Heart left ventricle (tissue), 16 donors: ENCODE results near the gene PEX10. TPM values are rescaled to one million over a fixed set of nuclear protein-coding genes. Genes with fewer than 3 reads are reported as not detected.

Experiments
- ATAC-seq, 4 donors: fragments of 200-7000 bp; cut with Tn5 transposase; one replicate each; pipeline ENCODE4 v1.9.1; 2020 to 2022; ENCODE audit warnings: moderate library complexity in 4 of 4, mild to moderate bottlenecking in 3 of 4, moderate number of reproducible peaks in 1 of 4
- DNase-seq, 5 donors: peaks; one replicate each; pipeline ENCODE4 v3.0.0-alpha.2; 2020
- H3K27ac ChIP-seq, 12 donors: fragments of 200-600 bp; sonication (generic) in 4 of 12; one replicate each; pipeline versions ENCODE4 v1.5.0 to v1.8.0; 2016 to 2022; ENCODE audit warnings: mild to moderate bottlenecking in 2 of 12
- H3K27me3 ChIP-seq, 9 donors: fragments of 200-600 bp; sonication (generic) in 2 of 9; one replicate each; pipeline versions ENCODE4 v1.5.1 to v1.8.0; 2016 to 2022; ENCODE audit warnings: mild to moderate bottlenecking in 3 of 9
- H3K36me3 ChIP-seq, 9 donors: fragments of 200-600 bp; sonication (generic) in 2 of 9; one replicate each; pipeline versions ENCODE4 v1.5.0 to v1.8.0; 2018 to 2022; ENCODE audit warnings: mild to moderate bottlenecking in 2 of 9
- H3K4me1 ChIP-seq, 12 donors: fragments of 200-600 bp; sonication (generic) in 4 of 12; one replicate each; pipeline versions ENCODE4 v1.5.0 to v1.8.0; 2016 to 2022; ENCODE audit warnings: mild to moderate bottlenecking in 3 of 12
- H3K4me3 ChIP-seq, 12 donors: fragments of 200-600 bp; sonication (generic) in 4 of 12; one replicate each; pipeline versions ENCODE4 v1.5.0 to v1.8.0; 2017 to 2022; ENCODE audit warnings: mild to moderate bottlenecking in 9 of 12, moderate library complexity in 4 of 12
- H3K9me3 ChIP-seq, 12 donors: fragments of 200-600 bp; sonication (generic) in 4 of 12; one replicate each; pipeline versions ENCODE4 v1.5.0 to v1.8.0; 2016 to 2022; ENCODE audit warnings: mild to moderate bottlenecking in 1 of 12
- POLR2A ChIP-seq, 2 donors: fragments of 450-650 bp; IDR thresholded peaks; one replicate each; pipeline ENCODE4 v1.6.1; 2017; ENCODE audit warnings: antibody characterized with exemption in 2 of 2, mild to moderate bottlenecking in 2 of 2, moderate library complexity in 2 of 2
- WGBS, 4 donors: extraction: QIAGEN DNeasy Blood & Tissue Kit in 2 of 4; methylation state at CpG; one replicate each; pipeline versions ENCODE4 v1.1.5 to v1.1.7; 2013 to 2018; 5-methylcytosine and 5-hydroxymethylcytosine counted together
- intact Hi-C, 10 donors: fragments of 100-400 bp; cut with DNase I; formaldehyde crosslinking; loops; one replicate each; pipeline versions ENCODE4 v1.11.1 to v1.14.2; 2022
- polyA plus RNA-seq, 2 donors: library from polyadenylated mRNA; stranded (reverse); fragments of 200-250 nt; gene quantifications; one replicate each; pipeline ENCODE4 v1.2.3, GENCODE V29; 2013
- total RNA-seq, 9 donors: library from RNA; depleted of rRNA in 2 of 9; stranded (reverse); fragments of >200 nt in 2 of 9; fragmentation: NEBNext Ultra II Directional in 3 of 9; extraction: Animal tissue kit (Norgen Biotek cat#: 25700) in 3 of 9; gene quantifications; one replicate each; pipeline versions ENCODE4 v1.1.0 to v1.2.4, GENCODE V29; 2016 to 2023
- TF ChIP-seq, protein P1 (sequence below), 12 donors: fragments of 200-600 bp; sonication (generic) in 4 of 12; IDR thresholded peaks; one replicate each; pipeline versions ENCODE4 v1.5.0 to v1.8.0; 2018 to 2022; ENCODE audit warnings: antibody characterized with exemption in 12 of 12, mild to moderate bottlenecking in 5 of 12
- donor health status: ischemic (EF 13 %, LVEDD 7.1; RV severe dilation, severe dysfunction).
- donor health status: healthy with polysubstance abuse.
- donor health status: DM: no; HTN: yes; CAD: no.
- donor health status: DM: no; HTN: no; CAD: no.
- donor health status: ischemic (EF 25% LVEDD 6.9; RV normal size, moderate dysfunction).
- donor health status: ischemic (EF 25% LVEDD 5.7; RV mildly dilated, moderate dysfunction).
- donor health status: healthy.
- donor health status: DM: yes; HTN: yes; CAD: no.
- donor health status: ischemic (EF 35%, LVEDD 5.7; RV mildly dilated, moderate dysfunction).
- donor health status: nonischemic (EF 11% LVEDD 7.7; RV severe dilation, severe dysfunction).
- donor health status: DM: yes; HTN: yes; CAD: no.
- donor health status: PGD.
- donor health status: ischemic (EF 29% LVEDD 5.4; RV normal size, mild dysfunction).
- donor health status: nonischemic (EF 23%, LVEDD 6.1; RV moderate dilation, normal function).

The PEX10 gene
- total and polyA plus RNA-seq, 11 donors = 14.7 to 26.5 (median 18.6) TPM

DNA sequence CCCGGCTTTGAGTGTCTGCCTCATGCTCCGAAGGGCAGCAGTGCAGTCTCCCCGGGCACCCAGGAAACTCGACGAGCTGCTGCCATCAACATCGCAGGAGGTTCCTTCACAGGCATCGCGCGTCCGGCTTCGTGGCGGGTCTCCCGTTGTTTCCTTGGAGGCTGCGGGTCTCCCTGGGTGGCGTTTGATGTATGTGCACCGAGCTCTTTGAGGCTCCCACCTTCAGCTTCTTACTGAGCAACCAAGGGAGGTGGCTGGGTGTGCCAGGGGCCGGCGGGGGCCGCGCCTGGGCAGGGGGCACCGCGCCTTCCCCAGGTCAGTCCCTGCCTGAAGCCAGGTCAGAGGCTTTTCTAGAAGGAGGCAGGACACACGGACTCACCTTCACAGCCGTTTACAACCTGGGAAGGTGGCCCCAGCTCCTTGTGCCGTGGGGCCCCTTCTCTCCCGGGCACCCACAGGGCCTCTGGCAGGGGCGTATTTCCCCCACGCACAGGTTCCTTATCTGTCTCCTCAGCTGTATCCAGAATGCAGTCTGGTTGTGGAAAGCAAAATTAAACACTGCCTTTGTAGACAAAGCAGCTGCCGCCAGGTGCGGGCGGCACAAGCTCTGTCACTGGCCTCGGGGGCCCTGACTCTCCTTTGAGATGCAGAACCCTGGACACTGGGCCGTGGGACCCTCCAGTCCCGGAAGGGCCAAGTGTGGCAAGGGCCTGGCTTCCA lies 21.7 kb upstream of the PEX10 start:
- intact Hi-C loops = loop anchor here in 1 of 10 donors (10.0 kb wide), 1 partner anchor 221 kb away; no protein-coding TSS in a partner anchor
- peaks cover 0 to 9% (median 0%) of the 10 kb centered on the region in 12 donors for H3K9me3 ChIP-seq
- H3K27me3 ChIP-seq = peaks cover 4 to 51% (median 21%) of the 10 kb centered on the region in 9 donors
- H3K4me1 ChIP-seq = no peaks in the 10 kb centered on the region
- no peaks in the 10 kb centered on the region for H3K36me3 ChIP-seq
- no peak overlapping the region for H3K4me3 ChIP-seq
- ATAC-seq (no peak), DNase-seq (no peak)
- no peak overlapping the region for H3K27ac ChIP-seq
- WGBS, 4 donors = 75 to 79% (median 77%) methylated on average over 18 to 34 of the region's 34 CpGs
- no peak for TF ChIP-seq POLR2A (IDR thresholded peaks at IDR 0.05)
- TF ChIP-seq, protein P1, sequence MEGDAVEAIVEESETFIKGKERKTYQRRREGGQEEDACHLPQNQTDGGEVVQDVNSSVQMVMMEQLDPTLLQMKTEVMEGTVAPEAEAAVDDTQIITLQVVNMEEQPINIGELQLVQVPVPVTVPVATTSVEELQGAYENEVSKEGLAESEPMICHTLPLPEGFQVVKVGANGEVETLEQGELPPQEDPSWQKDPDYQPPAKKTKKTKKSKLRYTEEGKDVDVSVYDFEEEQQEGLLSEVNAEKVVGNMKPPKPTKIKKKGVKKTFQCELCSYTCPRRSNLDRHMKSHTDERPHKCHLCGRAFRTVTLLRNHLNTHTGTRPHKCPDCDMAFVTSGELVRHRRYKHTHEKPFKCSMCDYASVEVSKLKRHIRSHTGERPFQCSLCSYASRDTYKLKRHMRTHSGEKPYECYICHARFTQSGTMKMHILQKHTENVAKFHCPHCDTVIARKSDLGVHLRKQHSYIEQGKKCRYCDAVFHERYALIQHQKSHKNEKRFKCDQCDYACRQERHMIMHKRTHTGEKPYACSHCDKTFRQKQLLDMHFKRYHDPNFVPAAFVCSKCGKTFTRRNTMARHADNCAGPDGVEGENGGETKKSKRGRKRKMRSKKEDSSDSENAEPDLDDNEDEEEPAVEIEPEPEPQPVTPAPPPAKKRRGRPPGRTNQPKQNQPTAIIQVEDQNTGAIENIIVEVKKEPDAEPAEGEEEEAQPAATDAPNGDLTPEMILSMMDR (IDR thresholded peaks at IDR 0.05) = no peak

DNA sequence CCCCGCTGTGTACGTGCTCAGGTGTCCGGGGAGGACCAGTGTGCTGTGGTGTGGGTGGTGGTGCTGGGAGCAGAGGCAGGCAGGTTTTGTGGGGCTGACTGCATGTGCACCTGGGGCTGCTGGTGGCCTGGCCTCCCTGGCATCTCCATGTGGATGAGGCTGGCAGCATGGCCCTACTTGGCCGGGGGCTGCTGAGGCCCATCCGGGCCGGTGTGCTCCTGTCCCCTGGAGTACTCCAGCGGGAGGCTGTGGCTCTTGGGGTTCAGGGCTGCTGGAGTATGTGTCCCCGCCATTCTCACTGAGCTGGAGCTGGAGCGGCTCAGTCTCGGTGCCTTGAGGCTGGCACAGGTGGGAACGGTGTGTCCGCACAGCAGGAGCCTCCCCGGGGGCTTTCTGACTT lies 20.8 kb upstream of the PEX10 start:
- intact Hi-C loops = loop anchor here in 1 of 10 donors (10.0 kb wide), 1 partner anchor 222 kb away; no protein-coding TSS in a partner anchor
- DNase-seq (no peak), ATAC-seq (no peak)
- Histone ChIP-seq H3K4me3 (no peak overlapping the region), H3K36me3 (no peaks in the 10 kb centered on the region), H3K4me1 (no peaks in the 10 kb centered on the region), H3K27ac (no peak overlapping the region), H3K27me3 (peaks cover 4 to 57% (median 21%) of the 10 kb centered on the region in 9 donors), H3K9me3 (peaks cover 0 to 9% (median 0%) of the 10 kb centered on the region in 12 donors)
- no peak for TF ChIP-seq POLR2A (IDR thresholded peaks at IDR 0.05)
- TF ChIP-seq, protein P1 (IDR thresholded peaks at IDR 0.05) = no peak
- WGBS, 4 donors = 78 to 87% (median 82%) methylated on average over 5 to 13 of the region's 13 CpGs

DNA sequence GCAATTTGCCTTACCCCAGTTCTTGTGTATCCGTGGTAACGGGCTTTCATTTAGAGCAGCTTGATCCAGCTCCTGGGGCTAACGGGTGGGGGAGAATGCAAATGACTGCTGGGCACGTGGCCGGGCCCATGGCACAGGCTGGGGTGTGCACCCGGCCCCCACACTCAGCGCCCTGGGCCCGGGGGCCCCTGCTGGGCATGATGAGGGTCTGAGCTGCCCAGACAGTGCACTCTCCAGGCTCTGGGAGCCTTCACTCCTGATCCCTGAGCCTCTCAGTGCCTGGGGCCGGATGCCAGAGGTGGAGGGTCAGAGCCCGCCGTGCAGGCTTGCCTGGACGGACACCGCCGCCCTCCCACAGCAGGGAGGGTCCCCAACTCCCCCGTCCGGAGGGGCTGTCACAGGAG lies 20.1 kb upstream of the PEX10 start:
- no peaks in the 10 kb centered on the region for H3K4me1 ChIP-seq
- H3K27me3 ChIP-seq = peaks cover 5 to 65% (median 21%) of the 10 kb centered on the region in 9 donors
- no peak overlapping the region for H3K4me3 ChIP-seq
- H3K36me3 ChIP-seq = no peaks in the 10 kb centered on the region
- intact Hi-C loops = loop anchor here in 1 of 10 donors (10.0 kb wide), 1 partner anchor 222 kb away; no protein-coding TSS in a partner anchor
- no peak for TF ChIP-seq POLR2A (IDR thresholded peaks at IDR 0.05)
- TF ChIP-seq, protein P1 (IDR thresholded peaks at IDR 0.05) = no peak
- peaks cover 0 to 9% (median 0%) of the 10 kb centered on the region in 12 donors for H3K9me3 ChIP-seq
- 17 to 41% (median 34%) methylated on average over 8 to 16 of the region's 16 CpGs for WGBS, 4 donors
- H3K27ac ChIP-seq = no peak overlapping the region
- no peak for DNase-seq
- no peak for ATAC-seq

DNA sequence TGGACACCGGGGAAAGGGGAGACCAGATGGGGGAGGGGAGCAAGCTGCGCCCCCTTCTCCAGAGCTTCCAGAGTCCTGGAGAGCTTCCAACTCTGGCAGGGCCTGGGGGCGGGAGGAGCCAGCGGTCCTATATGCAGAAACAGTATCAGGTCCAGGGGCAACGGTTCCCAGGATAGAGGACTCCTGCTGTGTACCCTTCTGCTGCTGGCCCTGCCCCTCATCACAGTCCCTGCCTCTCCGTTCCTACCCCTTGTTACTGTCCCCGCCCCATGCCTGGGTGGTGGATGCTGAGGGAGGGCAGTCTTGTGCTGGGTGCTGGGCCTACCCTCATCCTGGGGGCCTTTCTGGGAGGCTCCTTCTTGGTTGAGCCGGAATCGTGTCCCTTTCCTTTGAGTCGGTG lies 19.2 kb upstream of the PEX10 start:
- peaks cover 6 to 74% (median 21%) of the 10 kb centered on the region in 9 donors for H3K27me3 ChIP-seq
- ATAC-seq = no peak
- no peaks in the 10 kb centered on the region for H3K36me3 ChIP-seq
- H3K4me3 ChIP-seq = no peak overlapping the region
- no peaks in the 10 kb centered on the region for H3K4me1 ChIP-seq
- DNase-seq = no peak
- no peak for TF ChIP-seq POLR2A (IDR thresholded peaks at IDR 0.05)
- TF ChIP-seq, protein P1 (IDR thresholded peaks at IDR 0.05) = no peak
- H3K27ac ChIP-seq = no peak overlapping the region
- peaks cover 0 to 9% (median 0%) of the 10 kb centered on the region in 12 donors for H3K9me3 ChIP-seq
- 37 to 69% (median 46%) methylated on average over 4 to 10 of the region's 10 CpGs for WGBS, 4 donors
- intact Hi-C loops = loop anchor here in 1 of 10 donors (10.0 kb wide), 1 partner anchor 223 kb away; no protein-coding TSS in a partner anchor
